Measurements from ENCODE around the gene IARS1.
A peak's percentile ranks its signal among the peaks of the same experiment; 100 is the strongest.

Gene IARS1

DNA sequence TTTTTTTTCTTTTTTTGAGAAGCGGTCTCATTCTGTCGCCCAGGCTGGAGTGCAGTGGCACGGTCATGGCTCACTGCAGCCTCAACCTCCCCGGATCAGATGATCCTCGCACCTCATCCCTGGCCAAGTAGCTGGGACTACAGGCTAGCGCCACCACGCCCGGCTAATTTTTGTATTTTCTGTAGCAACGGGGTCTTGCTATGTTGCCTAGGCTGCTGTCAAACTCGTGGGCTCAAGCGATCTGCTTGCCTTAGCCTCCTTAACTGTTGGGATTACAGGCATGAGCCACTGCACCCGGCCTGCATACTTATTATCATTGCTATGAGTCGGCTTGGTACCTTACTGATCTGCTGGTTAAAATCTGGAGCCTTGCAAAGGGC lies 790 bp upstream of the IARS1 start:
- H3K4me3 ChIP-seq (ENCODE audit: low read depth, low read length): peak overlapping the region; percentile 67
- TF ChIP-seq, protein P1, sequence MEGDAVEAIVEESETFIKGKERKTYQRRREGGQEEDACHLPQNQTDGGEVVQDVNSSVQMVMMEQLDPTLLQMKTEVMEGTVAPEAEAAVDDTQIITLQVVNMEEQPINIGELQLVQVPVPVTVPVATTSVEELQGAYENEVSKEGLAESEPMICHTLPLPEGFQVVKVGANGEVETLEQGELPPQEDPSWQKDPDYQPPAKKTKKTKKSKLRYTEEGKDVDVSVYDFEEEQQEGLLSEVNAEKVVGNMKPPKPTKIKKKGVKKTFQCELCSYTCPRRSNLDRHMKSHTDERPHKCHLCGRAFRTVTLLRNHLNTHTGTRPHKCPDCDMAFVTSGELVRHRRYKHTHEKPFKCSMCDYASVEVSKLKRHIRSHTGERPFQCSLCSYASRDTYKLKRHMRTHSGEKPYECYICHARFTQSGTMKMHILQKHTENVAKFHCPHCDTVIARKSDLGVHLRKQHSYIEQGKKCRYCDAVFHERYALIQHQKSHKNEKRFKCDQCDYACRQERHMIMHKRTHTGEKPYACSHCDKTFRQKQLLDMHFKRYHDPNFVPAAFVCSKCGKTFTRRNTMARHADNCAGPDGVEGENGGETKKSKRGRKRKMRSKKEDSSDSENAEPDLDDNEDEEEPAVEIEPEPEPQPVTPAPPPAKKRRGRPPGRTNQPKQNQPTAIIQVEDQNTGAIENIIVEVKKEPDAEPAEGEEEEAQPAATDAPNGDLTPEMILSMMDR (IDR thresholded peaks at IDR 0.05; ENCODE audit: insufficient read depth, low read length, missing control alignments): no peak
- CTCF ChIA-PET: interaction anchor here (1.4 to 5.3 kb wide), 3 partner anchors 15 to 155 kb away, joined by 3 to 38 read pairs (median 4); no protein-coding TSS in a partner anchor
- POLR2A ChIA-PET: interaction anchor here (0.8 kb wide), 1 partner anchor 15 kb away, joined by 3 read pairs; no protein-coding TSS in a partner anchor
- no peak for DNase-seq (ENCODE audit: low read depth, low spot score)

DNA sequence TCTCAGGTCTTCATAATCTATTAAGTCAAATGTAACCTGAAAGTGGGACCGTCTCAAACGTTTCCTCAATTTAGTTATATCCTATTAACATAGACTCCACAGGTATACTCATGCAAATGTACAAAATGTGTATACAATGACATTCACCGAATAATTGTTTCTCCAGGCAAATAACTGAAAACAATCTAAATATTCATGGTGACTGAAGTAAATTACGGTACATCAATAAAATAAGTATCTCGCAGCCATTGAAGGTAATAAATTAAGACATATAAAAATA lies 482 bp downstream of the IARS1 start:
- TF ChIP-seq, protein P1 (IDR thresholded peaks at IDR 0.05; ENCODE audit: insufficient read depth, low read length, missing control alignments): no peak
- H3K4me3 ChIP-seq (ENCODE audit: low read depth, low read length): peak overlapping the region; percentile 72
- no peak for DNase-seq (ENCODE audit: low read depth, low spot score)
- ChIA-PET POLR2A (interaction anchor here (1.3 kb wide), 1 partner anchor 33 kb away, joined by 3 read pairs; the partner anchor contains the start of gene CENPP), CTCF (interaction anchor here (7.3 kb wide), 1 partner anchor 153 kb away, joined by 64 read pairs; no protein-coding TSS in a partner anchor)

DNA sequence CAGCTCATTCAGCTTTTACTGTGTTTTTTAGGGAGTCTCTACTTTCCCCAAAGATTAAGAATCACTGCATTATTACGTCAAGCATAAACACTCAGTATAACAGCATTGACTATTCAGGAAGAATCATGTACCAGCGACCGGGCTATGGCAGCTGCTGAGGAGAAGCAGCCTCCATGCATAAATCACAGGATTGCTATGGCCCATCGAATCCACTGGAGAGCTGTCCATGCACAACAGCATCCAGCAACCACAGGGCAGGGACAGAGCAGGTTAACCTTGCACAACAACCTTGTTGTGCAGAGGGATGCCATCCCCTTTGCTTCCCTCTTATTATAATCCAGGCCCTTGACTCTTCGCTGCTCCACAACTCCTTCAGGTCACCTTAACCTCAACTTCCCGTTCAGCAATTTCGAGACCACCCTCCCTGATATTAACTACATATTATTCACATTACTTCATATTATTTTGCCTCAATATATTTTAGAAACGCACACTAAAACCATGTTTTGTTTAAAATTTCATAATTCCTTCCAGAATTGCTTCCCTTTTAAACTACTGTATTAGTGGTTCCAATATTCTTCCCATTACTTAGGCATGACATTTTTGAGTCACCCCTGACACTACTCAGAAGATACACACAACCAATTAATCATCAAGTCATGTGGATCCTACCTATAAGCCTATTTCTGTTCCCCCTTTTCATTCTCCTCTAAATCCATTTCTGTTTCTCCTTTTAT lies 991 bp downstream of the IARS1 start:
- TF ChIP-seq, protein P1 (IDR thresholded peaks at IDR 0.05; ENCODE audit: insufficient read depth, low read length, missing control alignments): no peak
- H3K4me3 ChIP-seq (ENCODE audit: low read depth, low read length): peak overlapping the region; percentile 72
- CTCF ChIA-PET: interaction anchor here (0.7 to 7.3 kb wide), 6 partner anchors 31 to 342 kb away, joined by 3 to 64 read pairs (median 4); no protein-coding TSS in a partner anchor
- POLR2A ChIA-PET: interaction anchor here (1.3 kb wide), 1 partner anchor 33 kb away, joined by 3 read pairs; the partner anchor contains the start of gene CENPP
- DNase-seq (ENCODE audit: low read depth, low spot score): no peak

DNA sequence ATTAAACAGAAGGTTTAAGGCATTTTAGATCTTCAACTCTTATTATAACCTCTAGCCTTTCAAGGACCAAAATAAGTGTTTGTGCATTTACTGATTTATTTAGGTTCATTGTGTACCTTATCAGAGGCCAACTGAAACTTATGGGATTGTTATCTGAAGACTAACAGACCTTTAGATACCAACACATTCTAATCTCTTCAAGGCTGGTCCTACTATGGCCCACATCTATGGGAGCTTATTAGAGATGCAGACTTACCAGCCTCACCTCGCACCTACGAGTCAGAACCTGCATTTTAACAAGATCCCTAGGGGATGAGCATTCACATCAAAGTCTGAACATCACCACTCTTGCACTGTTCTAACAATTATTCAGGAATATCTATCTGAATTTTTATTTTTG lies 1.9 kb downstream of the IARS1 start:
- ChIA-PET POLR2A (interaction anchor here (0.7 kb wide), 1 partner anchor 14 kb away, joined by 4 read pairs; no protein-coding TSS in a partner anchor), CTCF (interaction anchor here (0.7 to 7.3 kb wide), 10 partner anchors 10 to 342 kb away, joined by 3 to 64 read pairs (median 4); no protein-coding TSS in a partner anchor)
- TF ChIP-seq, protein P1 (IDR thresholded peaks at IDR 0.05; ENCODE audit: insufficient read depth, low read length, missing control alignments): no peak
- H3K4me3 ChIP-seq (ENCODE audit: low read depth, low read length): peak overlapping the region; percentile 39
- no peak for DNase-seq (ENCODE audit: low read depth, low spot score)

DNA sequence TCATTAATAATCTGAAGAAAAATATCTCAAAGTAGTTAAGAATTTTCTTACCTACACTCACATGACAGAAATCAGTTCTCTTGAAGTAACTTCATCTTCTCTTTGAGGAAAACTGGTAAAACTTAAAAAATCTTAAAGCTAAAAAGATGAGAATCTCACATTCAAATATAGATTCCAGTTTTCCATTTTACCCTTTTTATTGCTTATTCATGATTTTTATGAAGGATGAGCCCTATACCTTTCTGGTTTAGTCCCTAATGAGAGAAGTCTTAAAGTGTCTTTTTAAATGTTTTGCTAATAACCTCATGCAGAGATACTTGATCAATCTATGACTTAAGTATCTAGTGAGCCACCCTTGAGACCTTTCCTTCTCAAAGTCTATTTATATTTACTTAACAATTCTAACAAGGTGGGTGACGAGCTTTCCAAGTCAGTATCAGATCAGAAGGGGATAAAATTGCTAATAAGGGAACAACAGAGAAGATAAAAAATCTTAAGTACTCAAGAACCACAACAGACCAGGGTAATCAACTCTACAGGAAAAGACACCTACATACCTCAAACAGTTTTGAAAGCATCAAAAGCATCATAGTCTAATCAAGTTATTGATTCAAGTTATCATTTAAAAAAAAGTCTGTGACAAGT lies 2.6 kb downstream of the IARS1 start:
- no peak overlapping the region for H3K4me3 ChIP-seq (ENCODE audit: low read depth, low read length)
- TF ChIP-seq, protein P1 (IDR thresholded peaks at IDR 0.05; ENCODE audit: insufficient read depth, low read length, missing control alignments): no peak
- DNase-seq (ENCODE audit: low read depth, low spot score): no peak
- POLR2A ChIA-PET: no interaction called here
- CTCF ChIA-PET: interaction anchor here (0.8 to 7.3 kb wide), 7 partner anchors 9 to 151 kb away, joined by 3 to 64 read pairs (median 4); no protein-coding TSS in a partner anchor
